A549 (cell line): ENCODE results near the gene TM9SF4. TPM values are rescaled to one million over a fixed set of nuclear protein-coding genes. Genes with fewer than 3 reads are reported as not detected.

Source experiments
- ATAC-seq, 2 experiments: fragments of 200-7000 bp in 1 of 2; fragments of >200 bp in 1 of 2; cut with Nextera tagmentation in 1 of 2; cut with Tn5 transposase in 1 of 2; 3 replicates each; pipeline versions ENCODE4 v1.8.0 to v1.9.1; 2018 to 2020; ENCODE audit warnings: mild to moderate bottlenecking in 1 of 2, moderate library complexity in 1 of 2
- CTCF ChIA-PET: fragments of 300-600 bp; sonication (Branson Sonifier 250); formaldehyde crosslinking; extraction: SDS; loops from one replicate; lab custom pipeline; 2021; ENCODE audit warnings: antibody characterized with exemption, inconsistent platforms; lab: Yijun Ruan, JAX
- POLR2A ChIA-PET: fragments of 350-600 bp; formaldehyde crosslinking; extraction: SDS; loops from one replicate; lab custom pipeline; 2021; ENCODE audit warnings: antibody characterized with exemption, inconsistent platforms; lab: Yijun Ruan, JAX
- DNase-seq, 2 experiments: peaks; one replicate each; pipeline versions ENCODE4 v3.0.0 to v3.0.0-alpha.2; 2011 to 2016; ENCODE audit warnings: low read depth in 1 of 2, low spot score in 1 of 2
- FAIRE-seq: peaks from 2 replicates; lab custom pipeline; 2011; peaks lifted over from hg19 to GRCh38; lab: Jason Lieb, UNC
- H3K27ac ChIP-seq, 2 experiments: fragments of >200 bp; sonication (Bioruptor Twin); formaldehyde crosslinking; 3 replicates each; pipeline ENCODE4 v1.5.1; 2016 to 2017
- H3K4me1 ChIP-seq: fragments of >200 bp; sonication (Bioruptor Twin); formaldehyde crosslinking; 3 replicates; pipeline ENCODE4 v1.6.1; 2016
- H3K4me2 ChIP-seq: fragments of >200 bp; sonication (Bioruptor Twin); formaldehyde crosslinking; 3 replicates; pipeline ENCODE4 v1.6.1; 2016
- H3K4me3 ChIP-seq: fragments of >200 bp; sonication (Bioruptor Twin); formaldehyde crosslinking; 3 replicates; pipeline ENCODE4 v1.5.1; 2016
- H3K9me3 ChIP-seq: fragments of >200 bp; sonication (Bioruptor Twin); formaldehyde crosslinking; 3 replicates; pipeline ENCODE4 v1.6.1; 2016
- CBX8 ChIP-seq: fragments of 200-600 bp; sonication (generic); IDR thresholded peaks from 2 replicates; pipeline ENCODE4 v1.6.1; 2016
- CHD2 ChIP-seq: fragments of 150-350 bp; IDR thresholded peaks from 2 replicates; pipeline ENCODE4 v1.6.1; 2014; ENCODE audit warnings: low read length; ENCODE audit not compliant: partially characterized antibody
- CTCF ChIP-seq: fragments of >200 bp; sonication (Bioruptor Twin); formaldehyde crosslinking; IDR thresholded peaks from 3 replicates; pipeline ENCODE4 v1.5.1; 2016
- EHF ChIP-seq: fragments of 250-450 bp; sonication (Bioruptor Pico); IDR thresholded peaks from 2 replicates; pipeline ENCODE4 v1.5.0; 2020; ENCODE audit warnings: mild to moderate bottlenecking
- HEYL ChIP-seq: fragments of 250-450 bp; sonication (Bioruptor Pico); IDR thresholded peaks from 2 replicates; pipeline ENCODE4 v1.8.0; 2021; ENCODE audit warnings: mild to moderate bottlenecking, moderate library complexity
- HMGXB4 ChIP-seq: fragments of 250-450 bp; sonication (Bioruptor Pico); IDR thresholded peaks from 2 replicates; pipeline ENCODE4 v1.5.0; 2021; ENCODE audit warnings: mild to moderate bottlenecking, moderate library complexity, borderline replicate concordance
- HOXA7 ChIP-seq: fragments of 250-450 bp; sonication (Bioruptor Pico); IDR thresholded peaks from 2 replicates; pipeline ENCODE4 v1.5.0; 2020; ENCODE audit warnings: mild to moderate bottlenecking, moderate library complexity
- HOXB5 ChIP-seq: fragments of 250-450 bp; sonication (Bioruptor Pico); IDR thresholded peaks from 2 replicates; pipeline ENCODE4 v1.5.0; 2020; ENCODE audit warnings: mild to moderate bottlenecking, moderate library complexity
- MAX ChIP-seq: IDR thresholded peaks from 2 replicates; pipeline ENCODE4 v1.6.1; 2012
- MAZ ChIP-seq: fragments of 150-350 bp; IDR thresholded peaks from 2 replicates; pipeline ENCODE4 v1.6.1; 2014; ENCODE audit warnings: antibody characterized with exemption, low read depth, low read length, borderline replicate concordance
- POLR2A ChIP-seq: IDR thresholded peaks from 2 replicates; pipeline ENCODE4 v1.6.1; 2012; ENCODE audit warnings: mild to moderate bottlenecking, low read length
- POLR2AphosphoS2 ChIP-seq: conservative IDR thresholded peaks from 2 replicates; pipeline ENCODE4 v1.6.1; 2012; ENCODE audit warnings: low read length, improper control_type of control experiment, inconsistent platforms
- RAD21 ChIP-seq, 2 experiments: fragments of >200 bp in 1 of 2; sonication (Bioruptor Twin) in 1 of 2; formaldehyde crosslinking in 1 of 2; IDR thresholded peaks in 1 of 2; conservative IDR thresholded peaks in 1 of 2; 2 replicates in 1 of 2; 3 replicates in 1 of 2; pipeline ENCODE4 v1.6.1; 2012 to 2018; ENCODE audit warnings: inconsistent platforms in 1 of 2
- REST ChIP-seq: fragments of 200-600 bp; sonication (generic); IDR thresholded peaks from 2 replicates; pipeline ENCODE4 v1.6.1; 2016; ENCODE audit warnings: antibody characterized with exemption, mild to moderate bottlenecking, moderate library complexity
- SMC3 ChIP-seq: fragments of >200 bp; sonication (Bioruptor Twin); formaldehyde crosslinking; IDR thresholded peaks from 3 replicates; pipeline ENCODE4 v1.6.1; 2018; ENCODE audit warnings: inconsistent platforms
- SREBF2 ChIP-seq: fragments of 450-650 bp; IDR thresholded peaks from 2 replicates; pipeline ENCODE4 v1.6.1; 2014; ENCODE audit warnings: mild to moderate bottlenecking, moderate library complexity
- ZC3H11A ChIP-seq: fragments of 450-650 bp; IDR thresholded peaks from 2 replicates; pipeline ENCODE4 v1.6.1; 2014; ENCODE audit warnings: antibody characterized with exemption, mild to moderate bottlenecking
- WGBS: methylation state at CpG from one replicate; pipeline ENCODE4 v1.1.6; 2017; ENCODE audit errors: missing lambda C conversion rate; 5-methylcytosine and 5-hydroxymethylcytosine counted together
- polyA plus RNA-seq, 4 experiments: library from polyadenylated mRNA; depleted of rRNA in 3 of 4; stranded (reverse); fragments of >200 nt; fragmentation: RNase III in 1 of 4; extraction: RNeasy Plus Mini Kit Qiagen cat#74134 plus additional on column Dnase treatment in 1 of 4; gene quantifications; 2 replicates in 3 of 4; 3 replicates in 1 of 4; pipeline ENCODE4 v1.2.3, GENCODE V29; 2011 to 2017

The TM9SF4 gene
- polyA plus RNA-seq, 2 of the 4 experiments (the other 2 are of a cell fraction) = 52.3 to 60.0 TPM

- no peak overlapping the region for H3K27ac ChIP-seq
- no peaks in the 10 kb centered on the region for H3K9me3 ChIP-seq
- H3K4me1 ChIP-seq = peaks cover 8% of the 10 kb centered on the region; the same call in 2 of the 3 replicates
- ChIA-PET CTCF (interaction anchor here (0.6 kb wide), 1 partner anchor 30 kb away, joined by 3 read pairs; no protein-coding TSS in a partner anchor), POLR2A (no interaction called here)
- H3K4me2 ChIP-seq = no peak overlapping the region
- ATAC-seq = no peak
- WGBS = 94% methylated on average over 4 of the region's 4 CpGs
- no peak for DNase-seq
- FAIRE-seq = no peak
- no peak overlapping the region for H3K4me3 ChIP-seq
- TF ChIP-seq HMGXB4 (CRISPR knock-in tag) = no peak
- TF ChIP-seq ZC3H11A = no peak
- TF ChIP-seq MAX = no peak
- TF ChIP-seq SREBF2 = no peak
- TF ChIP-seq HOXA7 = no peak
- no peak for TF ChIP-seq RAD21 (conservative IDR thresholded peaks at IDR 0.05 in 1 of 2, IDR thresholded peaks at IDR 0.05 in 1 of 2)
- no peak for TF ChIP-seq POLR2AphosphoS2
- no peak for TF ChIP-seq MAZ
- no peak for TF ChIP-seq CTCF
- TF ChIP-seq CBX8 = no peak
- no peak for TF ChIP-seq HEYL (CRISPR knock-in tag)
- no peak for TF ChIP-seq SMC3
- no peak for TF ChIP-seq POLR2A
- TF ChIP-seq HOXB5 (CRISPR knock-in tag) = no peak
- TF ChIP-seq REST = no peak
Measured at GRCh38 chr20:32153156-32153665, 43.7 kb downstream of the TM9SF4 start.

- WGBS = 91% methylated on average over 5 of the region's 5 CpGs
- CTCF ChIA-PET = interaction anchor here (0.8 kb wide), 1 partner anchor 18 kb away, joined by 3 read pairs; no protein-coding TSS in a partner anchor
- ATAC-seq (no peak), DNase-seq (no peak), FAIRE-seq (no peak)
- Histone ChIP-seq H3K4me1 (peaks cover 8% of the 10 kb centered on the region; the same call in 2 of the 3 replicates), H3K27ac (no peak overlapping the region), H3K9me3 (no peaks in the 10 kb centered on the region), H3K4me3 (no peak overlapping the region), H3K4me2 (no peak overlapping the region)
- POLR2A ChIA-PET = no interaction called here
- TF ChIP-seq MAX (no peak), CHD2 (no peak), EHF (no peak), SMC3 (no peak)
Measured at GRCh38 chr20:32153771-32154170, 44.3 kb downstream of the TM9SF4 start.
